Stimulated activated CD4-positive, alpha-beta T cell treated with anti-CD3 and anti-CD28 coated beads, Interleukin-4, amount 100 ng/mL, for 48 hours (primary cell): ENCODE measurements around the gene PLEKHA5.
"Not testable (repeated sequence)": the region's sequence is repeated elsewhere in the genome, so short reads cannot be mapped to it uniquely, and the experiment has no call there.

Experiments used
- DNase-seq, 2 donors: peaks; one replicate each; pipeline ENCODE4 v3.0.0-alpha.2; 2020; ENCODE audit warnings: low read depth in 2 of 2

PLEKHA5 gene

DNA sequence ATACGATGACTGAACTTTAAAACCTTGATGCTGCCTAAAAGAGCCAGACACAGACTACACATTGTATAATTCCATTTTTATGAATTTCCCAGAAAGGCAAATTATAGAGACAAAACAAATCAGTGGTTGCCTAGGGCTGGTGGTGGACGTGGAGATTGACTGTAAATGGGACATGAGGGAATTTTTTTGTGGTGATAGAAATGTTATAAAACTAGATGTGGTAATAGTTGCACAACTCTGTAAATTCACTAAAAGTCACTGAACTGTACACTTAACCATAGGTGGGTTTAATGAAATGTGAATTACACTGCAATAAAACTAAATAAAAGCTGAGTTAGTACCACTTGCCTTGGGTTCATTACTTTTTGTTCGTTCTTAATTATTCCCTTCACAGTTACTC lies 72.1 kb downstream of the PLEKHA5 start:
- DNase-seq, result no peak

DNA sequence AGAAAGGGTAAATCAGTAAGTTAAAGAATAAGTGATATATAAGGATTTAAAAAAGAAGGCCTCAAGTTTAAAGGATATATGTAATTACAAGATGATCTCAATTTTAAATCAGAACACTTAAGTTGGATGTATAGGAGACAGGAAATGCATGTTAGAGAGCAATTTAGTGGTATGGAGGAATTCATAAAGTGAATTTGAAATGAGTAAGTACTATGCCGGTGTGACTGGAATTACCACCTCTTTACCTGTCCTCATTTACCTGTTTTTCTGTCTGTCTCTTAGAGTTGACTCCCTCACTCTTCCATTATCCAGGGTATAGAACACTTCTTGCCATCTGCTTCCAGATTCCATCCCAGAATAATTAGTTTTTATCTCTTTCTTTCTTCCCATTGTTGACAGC lies 73.5 kb downstream of the PLEKHA5 start:
- DNase-seq, result no peak

DNA sequence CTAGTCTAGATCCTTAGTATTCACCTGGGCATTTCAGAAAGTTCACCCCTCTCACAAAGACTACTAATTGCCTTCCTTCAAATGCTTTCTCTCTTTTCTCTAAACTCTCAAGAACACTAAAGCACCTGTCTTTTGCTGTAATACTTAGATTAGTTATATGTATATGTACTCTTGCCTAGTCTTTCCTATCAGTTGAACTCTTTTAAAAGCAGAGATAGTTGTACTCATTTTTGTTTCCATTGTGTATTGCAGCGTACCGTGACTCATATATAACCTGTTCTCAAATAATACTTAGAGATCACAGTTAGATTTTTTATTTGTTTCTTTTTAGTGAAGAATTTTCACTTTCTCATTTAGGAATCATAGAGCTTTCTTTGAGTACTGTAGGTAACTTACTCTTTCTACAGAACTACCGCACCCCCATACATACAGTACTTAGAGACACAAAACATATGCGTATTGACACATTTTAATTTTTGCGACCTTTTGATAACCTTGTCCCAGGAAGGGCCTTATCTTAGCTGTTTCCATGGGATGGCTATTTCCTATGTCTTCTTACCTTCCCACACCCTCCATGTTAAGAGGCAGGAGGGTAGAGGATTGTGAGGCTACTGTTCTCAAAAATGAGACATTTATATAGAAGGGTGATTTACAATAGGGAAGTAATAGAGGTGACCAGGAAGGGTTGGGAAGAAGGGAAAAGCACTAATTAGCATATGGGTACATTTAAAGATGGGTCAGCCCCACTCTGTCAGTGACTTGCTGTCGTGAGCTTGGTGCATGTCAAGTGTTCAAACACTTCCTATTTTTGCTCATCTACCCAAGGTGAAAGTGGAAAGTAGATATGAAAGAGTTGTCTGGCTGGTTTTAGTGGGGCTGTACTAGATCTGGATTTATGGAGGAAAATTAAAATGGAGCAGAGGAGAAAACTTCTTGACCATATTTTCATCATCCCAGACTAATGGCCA lies 74.3 kb downstream of the PLEKHA5 start:
- no peak for DNase-seq

DNA sequence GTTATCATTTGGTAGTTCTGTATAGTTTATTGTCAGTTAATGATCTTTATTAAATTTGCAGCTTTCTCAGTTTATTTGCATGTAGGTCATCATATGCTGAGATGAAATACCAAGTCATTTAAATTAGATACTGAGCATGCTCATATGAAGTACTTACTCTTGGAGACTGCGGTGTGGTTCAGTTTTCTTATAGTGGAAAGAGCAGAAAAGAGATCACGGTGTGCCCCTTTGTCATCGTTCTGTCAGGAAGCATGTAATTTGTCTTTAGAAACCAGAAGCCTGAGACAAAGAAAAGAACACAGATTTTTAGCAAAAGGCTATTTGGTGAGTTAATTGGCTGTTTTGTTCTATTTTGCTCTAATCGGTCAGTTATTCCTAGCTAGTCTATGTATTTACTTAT lies 75.6 kb downstream of the PLEKHA5 start:
- no peak for DNase-seq

DNA sequence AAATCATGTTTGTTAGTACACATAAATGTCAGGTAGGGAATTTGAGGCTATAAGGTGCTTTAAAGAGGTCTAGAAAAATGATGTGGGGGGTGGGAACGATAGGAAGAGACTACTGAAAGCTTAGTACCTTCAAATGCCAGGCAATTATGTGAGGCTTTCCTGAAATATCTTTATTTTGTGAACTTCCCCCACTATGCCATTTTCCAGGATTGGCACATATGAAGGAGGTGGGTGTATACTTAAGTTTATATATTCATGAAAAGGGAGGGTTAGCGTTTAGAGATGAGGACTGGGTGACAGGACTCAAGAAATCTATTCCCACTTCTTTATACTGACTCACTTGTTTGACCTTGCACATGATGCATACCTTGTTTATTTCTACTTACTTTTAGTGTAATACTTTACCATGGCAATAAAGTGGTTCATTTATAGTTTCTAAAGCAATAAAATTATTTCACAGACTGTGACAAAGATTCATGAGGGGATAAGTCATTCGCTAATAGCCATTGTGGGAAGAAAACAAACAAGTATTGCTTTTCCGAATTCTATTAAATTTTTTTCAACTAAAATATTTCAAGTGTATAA lies 77.1 kb downstream of the PLEKHA5 start:
- DNase-seq, result no peak

DNA sequence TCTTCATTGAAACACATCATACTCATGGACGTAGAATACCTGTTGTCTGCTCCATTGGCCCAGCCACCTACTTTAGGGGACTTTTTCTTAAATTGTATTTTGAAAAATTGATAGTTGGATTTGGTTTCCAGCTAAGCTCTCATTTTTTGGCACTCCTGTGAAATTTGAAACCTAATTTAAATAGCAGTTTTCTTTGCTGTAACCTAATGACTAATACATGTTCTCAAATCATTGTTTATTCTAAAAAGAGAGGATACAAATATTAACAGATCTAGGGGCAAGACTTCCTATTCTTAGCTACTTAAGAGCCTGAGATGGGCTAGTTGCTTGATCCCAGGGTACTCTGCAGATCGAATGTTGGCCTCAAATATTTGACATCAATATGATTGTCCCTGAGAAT lies 78.9 kb downstream of the PLEKHA5 start:
- no peak for DNase-seq

DNA sequence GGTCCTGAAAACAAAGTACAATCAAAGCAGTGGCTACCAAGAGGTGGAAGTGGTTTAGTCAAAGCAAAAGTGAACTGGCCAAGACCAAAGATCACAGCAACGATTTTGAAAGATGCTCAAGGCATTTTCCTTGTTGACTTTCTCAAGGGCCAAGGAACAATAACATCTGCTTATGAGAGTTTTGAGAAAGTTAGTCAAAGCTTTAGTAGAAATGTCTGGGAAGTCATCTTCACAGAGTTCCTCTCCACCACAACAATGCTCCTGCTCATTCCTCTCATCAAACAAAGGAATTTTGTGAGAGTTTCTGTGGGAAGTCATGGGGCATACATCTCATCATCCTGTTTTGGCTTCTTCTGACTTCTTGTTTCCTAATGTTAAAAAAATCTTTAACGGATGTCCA lies 80.1 kb downstream of the PLEKHA5 start:
- no peak for DNase-seq

DNA sequence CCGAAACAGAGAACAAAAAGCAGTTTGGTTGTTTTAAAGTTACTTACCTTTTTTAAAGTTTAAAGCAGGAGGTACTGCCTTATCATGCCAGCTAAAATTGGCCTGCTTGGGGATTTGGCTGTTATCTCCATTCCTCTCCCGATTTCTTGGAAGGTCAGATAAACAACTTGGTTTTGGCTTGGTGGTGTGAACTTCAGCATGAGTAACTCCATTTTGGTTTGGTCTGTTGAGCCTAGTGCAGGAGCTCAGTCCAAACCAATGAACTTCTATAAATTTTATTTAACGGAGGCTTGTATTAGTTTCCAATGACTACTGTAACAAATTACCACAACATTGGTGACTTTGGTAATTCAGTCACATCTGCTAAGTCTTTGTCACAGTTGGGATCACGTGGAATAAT lies 82.3 kb downstream of the PLEKHA5 start:
- DNase-seq, result no peak

DNA sequence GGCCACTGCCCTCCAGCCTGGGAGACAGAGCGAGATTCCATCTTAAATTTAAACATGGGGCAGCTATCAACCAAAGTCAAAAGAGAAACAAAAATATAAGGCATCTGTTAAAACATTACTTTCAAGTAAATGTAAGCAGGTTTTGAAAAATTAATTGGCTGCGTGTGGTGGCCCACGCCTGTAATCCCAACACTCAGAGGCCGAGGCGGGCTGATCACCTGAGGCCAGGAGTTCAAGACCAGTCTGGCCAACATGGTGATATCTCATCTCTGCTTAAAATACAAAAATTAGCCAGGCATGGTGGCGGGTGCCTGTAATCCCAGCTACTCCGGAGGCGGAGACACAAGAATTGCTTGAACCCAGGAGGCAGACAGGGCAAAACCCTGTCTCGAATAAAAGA lies 82.7 kb downstream of the PLEKHA5 start:
- DNase-seq, result no peak

DNA sequence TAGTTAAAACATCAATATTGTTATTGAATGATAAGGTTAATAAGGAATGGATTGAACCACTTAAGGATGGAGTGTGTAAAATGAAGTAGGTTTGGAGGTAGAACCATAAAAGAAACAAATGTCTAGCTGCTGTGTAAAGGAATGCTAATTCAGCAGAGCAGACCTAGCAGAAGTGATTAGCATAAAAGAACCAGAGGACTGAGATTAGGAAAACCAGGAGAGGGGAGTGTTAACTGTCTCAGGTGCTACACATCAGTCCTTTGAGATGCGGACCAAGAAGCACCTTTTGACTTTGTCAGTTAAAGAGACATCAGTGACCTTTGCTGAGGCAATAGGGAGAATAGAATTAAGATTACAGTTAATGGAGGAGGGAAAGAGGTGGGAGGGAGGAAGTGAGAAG lies 84.5 kb downstream of the PLEKHA5 start:
- DNase-seq, result no peak

DNA sequence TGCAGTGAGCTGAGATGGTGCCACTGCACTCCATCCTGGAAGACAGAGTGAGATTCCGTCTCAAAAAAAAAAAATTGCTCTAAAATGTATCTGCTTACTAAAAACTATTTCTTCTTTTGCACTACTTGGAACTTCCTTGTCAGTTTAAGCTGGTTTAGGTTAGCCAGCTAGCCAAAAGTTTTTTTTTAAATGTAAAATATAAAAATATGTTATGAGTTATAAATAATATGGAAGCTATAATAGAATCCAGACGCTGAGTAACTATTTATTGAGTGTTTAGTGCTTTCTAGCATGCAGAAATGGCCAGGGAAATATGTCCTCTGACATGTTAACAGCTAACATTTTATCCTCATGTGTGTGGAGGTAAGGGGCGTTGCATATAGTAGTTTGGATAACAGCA lies 85.6 kb downstream of the PLEKHA5 start:
- DNase-seq, result no peak

DNA sequence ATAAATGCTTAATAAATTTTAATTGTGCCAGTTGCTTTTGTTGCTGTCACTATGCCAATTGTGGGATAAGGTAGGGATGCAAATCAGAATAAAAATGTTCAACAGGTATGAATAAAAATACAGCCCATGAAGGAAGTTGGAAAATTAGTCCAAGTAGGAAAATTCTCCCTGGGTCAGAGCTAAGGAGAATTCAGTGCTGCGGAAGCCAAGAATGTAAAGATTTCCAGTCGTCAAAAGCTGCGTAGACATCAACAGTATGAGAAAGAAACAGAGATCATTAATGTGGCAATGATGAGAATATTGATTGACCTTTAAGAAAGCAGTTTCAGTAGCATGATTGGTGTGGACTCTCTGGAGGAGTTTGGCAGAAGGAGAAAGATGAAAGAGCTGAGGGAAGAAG lies 87.9 kb downstream of the PLEKHA5 start:
- DNase-seq, result no peak

DNA sequence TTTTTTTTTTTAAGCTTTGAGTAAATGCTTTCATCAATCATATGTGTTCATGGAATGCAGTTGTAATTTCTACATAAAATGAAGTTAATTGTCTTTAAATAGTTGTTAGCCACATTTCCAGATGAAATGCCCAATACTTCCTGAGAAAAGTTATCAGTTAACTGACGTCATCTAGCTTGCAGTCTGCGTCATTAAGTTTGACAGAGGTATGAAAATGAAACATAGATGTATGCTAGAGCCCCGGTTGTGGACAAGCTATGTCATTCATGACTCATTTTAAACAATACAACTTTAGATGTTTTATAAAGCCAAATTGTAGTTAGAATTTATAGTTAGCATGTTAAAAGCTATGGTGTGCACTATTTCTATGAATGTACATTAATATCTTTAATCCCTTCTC lies 90.7 kb downstream of the PLEKHA5 start:
- no peak for DNase-seq

DNA sequence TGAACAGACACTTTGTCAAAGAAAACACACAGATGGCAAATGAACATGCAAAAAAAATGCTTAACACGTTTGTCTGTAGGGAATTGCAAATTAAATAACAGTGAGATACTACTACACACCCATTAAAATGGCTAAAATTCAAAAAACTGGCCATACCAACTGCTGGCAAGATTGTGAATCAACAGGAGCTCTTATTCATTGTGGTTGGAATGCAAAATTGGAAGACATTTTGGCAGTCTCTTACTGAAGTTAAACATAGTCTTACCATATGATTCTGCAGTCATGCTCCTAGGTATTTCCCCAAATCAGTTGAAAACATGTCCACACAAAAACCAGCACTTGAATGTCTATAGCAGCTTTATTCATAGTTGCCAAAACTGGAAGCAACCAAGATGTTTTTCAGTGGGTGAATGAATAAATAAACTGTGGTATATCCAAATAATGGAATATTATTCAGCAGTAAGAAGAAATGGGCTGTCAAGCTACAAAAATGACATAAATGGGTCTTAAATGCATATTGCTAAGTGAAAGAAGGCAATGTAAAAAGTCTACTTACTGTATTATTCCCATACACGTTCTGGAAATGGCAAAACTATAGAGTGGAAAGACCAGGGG lies 91.4 kb downstream of the PLEKHA5 start:
- no peak for DNase-seq

DNA sequence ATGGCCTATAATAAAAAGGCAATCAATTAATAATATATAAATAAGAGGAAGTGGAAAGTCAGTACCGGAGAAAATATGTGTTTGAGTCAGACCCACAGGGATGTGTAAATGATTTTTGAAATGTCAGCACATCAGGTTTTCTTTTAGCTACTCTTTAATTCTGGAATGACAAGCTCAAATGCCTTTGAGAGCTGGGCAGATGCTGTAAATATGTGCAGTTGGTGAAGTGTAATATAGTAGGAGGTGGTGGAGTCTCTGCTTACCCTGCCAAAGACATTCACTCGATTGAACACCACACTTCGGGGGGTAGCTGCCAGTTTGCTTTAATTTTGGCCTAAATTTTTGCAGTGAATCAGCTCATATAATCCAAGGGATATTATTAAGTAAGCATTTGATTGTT lies 93.0 kb downstream of the PLEKHA5 start:
- no peak for DNase-seq

DNA sequence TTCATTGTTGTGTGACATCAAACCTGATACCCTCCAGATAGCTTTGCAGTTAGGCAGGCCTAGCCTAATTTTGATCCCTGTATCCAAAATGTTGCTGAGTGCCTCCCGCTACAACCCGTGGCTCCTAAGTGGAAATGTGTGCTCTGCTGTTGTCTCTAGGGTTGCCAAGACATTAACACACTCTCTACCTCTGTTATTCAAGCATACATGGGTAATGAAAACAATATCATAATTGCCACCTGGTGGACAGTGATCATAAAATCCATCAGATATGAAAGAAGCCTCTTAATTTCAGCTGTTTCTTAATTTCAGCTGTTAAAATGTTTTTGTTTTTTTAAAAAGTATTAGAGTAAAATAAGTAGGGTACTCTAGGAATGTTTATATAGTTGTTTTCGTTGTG lies 93.5 kb downstream of the PLEKHA5 start:
- DNase-seq, result no peak

DNA sequence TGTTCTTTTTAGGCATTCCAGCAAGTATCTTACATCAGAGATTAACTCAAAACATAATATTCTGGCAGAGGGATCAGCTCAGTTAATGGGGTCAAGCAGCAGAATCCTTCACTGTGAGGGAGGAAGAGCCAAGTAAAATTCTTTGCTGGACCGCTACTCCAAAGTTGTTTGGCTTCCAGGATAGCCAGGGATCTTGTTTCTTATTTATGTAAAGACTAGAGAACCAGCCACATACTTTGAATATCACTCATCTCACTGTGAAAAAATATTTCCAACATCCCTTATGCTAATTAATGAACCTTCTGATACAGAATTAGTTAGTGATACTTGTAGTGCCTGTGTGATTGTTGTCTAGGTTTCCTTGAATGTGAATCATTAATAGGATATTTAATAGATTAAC lies 94.2 kb downstream of the PLEKHA5 start:
- DNase-seq, result no peak

DNA sequence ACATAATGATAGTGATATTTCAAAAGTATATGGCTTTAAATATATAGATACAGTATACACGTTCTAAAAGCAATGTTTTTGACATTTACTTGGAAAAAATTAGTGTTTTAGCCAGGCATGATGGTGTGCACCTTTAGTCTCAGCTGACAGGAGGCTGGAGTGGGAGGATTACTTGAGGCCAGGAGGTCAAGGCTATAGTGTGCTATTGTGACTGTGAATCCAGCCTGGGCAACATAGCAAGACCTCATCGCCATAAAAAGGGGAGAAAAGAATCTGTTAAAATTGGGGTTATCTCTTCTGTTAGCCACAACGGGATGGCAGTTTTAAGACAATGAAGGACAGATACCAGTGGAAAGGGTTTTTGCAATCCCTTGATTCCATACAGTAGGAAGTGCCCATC lies 95.2 kb downstream of the PLEKHA5 start:
- DNase-seq, result no peak

DNA sequence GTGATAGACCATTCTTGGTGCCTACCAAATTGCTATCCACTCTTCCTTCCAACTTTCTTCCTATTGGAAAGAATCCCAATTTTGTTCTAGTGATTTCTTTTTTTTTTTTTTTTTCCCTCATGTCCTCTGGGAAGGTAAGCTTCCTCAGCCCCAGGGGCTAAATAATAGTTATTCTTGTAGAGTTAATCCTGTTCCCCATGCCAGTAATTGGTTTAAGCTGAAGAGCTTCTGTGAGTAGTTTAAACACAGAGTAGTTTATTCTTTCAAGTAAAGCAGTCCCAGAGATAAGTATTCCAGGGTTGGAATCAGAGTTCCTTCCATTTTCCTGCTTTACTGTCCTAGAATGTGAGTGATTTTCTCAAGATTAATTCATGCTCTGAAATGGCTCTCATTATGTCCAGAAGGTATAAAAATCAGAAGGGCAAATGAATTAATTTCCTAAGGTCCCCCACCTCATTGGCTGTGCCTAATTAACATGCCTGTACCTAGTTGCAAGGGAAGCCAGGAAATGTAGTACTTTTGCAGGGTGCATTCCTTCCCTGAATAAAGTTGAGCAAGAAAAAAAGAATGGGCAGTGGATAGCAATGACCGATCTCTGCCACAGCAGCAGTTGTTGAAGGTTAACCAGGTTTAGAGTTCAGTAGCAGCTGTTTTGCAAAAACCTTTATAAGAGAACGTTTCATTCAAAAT lies 97.8 kb downstream of the PLEKHA5 start:
- no peak for DNase-seq

DNA sequence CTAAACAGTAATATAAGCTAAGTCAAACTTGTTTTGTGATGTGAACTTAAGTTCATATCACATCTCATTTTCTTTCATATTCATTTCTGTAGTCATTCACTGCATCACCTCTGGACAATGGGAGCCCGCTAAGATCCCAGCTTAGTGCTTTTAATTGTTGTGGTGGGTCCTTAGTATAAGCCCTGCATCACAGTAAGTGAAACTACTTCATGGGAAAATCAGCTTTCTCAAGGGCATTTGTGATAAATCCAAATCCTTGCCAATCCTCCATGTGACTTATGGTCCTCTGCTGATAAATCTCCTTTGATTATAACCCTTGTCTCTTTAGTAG lies 98.3 kb downstream of the PLEKHA5 start:
- no peak for DNase-seq

DNA sequence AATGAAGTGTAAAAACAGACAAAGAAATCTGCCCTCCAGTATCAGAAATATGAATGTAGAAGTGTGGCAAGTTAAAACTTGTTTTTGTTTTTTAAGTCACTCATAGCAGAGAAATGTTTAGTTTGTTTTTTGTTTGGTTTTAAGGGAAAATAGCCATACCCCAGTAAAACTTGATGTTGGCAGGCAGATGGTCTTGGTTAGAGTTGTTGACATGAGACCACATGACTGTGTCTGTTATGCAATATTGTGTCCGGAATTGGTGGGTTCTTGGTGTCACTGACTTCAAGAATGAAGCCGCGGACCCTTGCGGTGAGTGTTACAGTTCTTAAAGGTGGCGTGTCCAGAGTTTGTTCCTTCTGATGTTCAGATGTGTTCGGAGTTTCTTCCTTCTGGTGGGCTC lies 99.5 kb downstream of the PLEKHA5 start:
- DNase-seq, result not testable (repeated sequence)

DNA sequence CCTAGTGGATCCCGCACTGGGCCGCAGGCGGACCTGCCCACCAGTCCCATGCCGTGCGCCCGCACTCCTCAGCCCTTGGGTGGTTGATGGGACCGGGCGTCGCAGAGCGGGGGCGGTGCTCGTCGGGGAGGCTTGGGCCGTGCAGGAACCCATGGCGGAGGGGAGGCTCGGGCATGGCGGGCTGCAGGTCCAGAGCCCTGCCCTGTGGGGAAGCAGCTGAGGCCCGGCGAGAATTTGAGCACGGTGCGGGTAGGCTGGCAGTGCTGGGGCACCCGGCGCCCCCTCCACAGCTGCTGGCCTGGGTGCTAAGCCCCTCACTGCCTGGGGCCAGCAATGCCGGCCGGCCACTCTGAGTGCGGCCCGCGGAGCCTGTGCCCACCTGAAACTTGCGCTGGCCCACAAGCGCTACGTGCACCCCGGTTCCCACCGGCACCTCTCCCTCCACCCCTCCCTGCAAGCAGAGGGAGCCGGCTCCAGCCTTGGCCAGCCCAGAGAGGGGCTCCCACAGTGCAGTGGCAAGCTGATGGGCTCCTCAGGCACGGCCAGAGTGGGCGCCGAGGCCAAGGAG lies 100.8 kb downstream of the PLEKHA5 start:
- no peak for DNase-seq
